HG03354 (cell line): ENCODE results near the gene ZNF668.
"Not testable (repeated sequence)": the region's sequence is repeated elsewhere in the genome, so short reads cannot be mapped to it uniquely, and the experiment has no call there.

Experiments
- ATAC-seq: cut with Tn5 transposase; IDR thresholded peaks from one replicate; pipeline ENCODE4 v1.9.1; 2021; ENCODE audit warnings: mild to moderate bottlenecking; ENCODE audit not compliant: unreplicated experiment, poor library complexity, severe bottlenecking

The ZNF668 gene

GRCh38 chr16:31023252-31023602, 50.8 kb downstream of the ZNF668 start:
- no peak for ATAC-seq

- no peak for ATAC-seq
These were observed 51.3 kb downstream of the ZNF668 start for GRCh38 chr16:31022544-31023251.

- ATAC-seq, result no peak
These were observed 53.5 kb downstream of the ZNF668 start for GRCh38 chr16:31020536-31020935.

GRCh38 chr16:31017756-31018155, 56.3 kb downstream of the ZNF668 start:
- ATAC-seq, result not testable (repeated sequence)

GRCh38 chr16:31016018-31016417, 58.0 kb downstream of the ZNF668 start:
- no peak for ATAC-seq

- ATAC-seq, result not testable (repeated sequence)
These were observed 60.7 kb downstream of the ZNF668 start for GRCh38 chr16:31013292-31013691.

GRCh38 chr16:31011815-31012214, 62.2 kb downstream of the ZNF668 start:
- ATAC-seq, result not testable (repeated sequence)
